ENCODE measurements around the gene KIFC1. TPM values are rescaled to one million over a fixed set of nuclear protein-coding genes. Genes with fewer than 3 reads are reported as not detected.

KIFC1 gene
- total and polyA plus RNA-seq, 8 donors, result 5.8 to 73.6 (median 36.6) TPM

- no peaks in the 10 kb centered on the region for H3K9me3 ChIP-seq
- intact Hi-C loops (cut with DNase I), result no loop called here
- DNase-seq, result no peak
- ATAC-seq, result no peak
- peak overlapping the region in 1 of 2 donors; percentile 51 for H3K27ac ChIP-seq
- no peaks in the 10 kb centered on the region for H3K27me3 ChIP-seq
- no peak for TF ChIP-seq CTCF (IDR thresholded peaks at IDR 0.05)
- H3K4me3 ChIP-seq, result no peak overlapping the region
- peaks cover 12 to 66% of the 10 kb centered on the region in 2 donors for H3K4me1 ChIP-seq
- no peaks in the 10 kb centered on the region for H3K36me3 ChIP-seq
Observed at GRCh38 chr6:33429750-33430052, 38.1 kb downstream of the KIFC1 start.

GRCh38 chr6:33430334-33430733 lies 38.7 kb downstream of the KIFC1 start:
- no peaks in the 10 kb centered on the region for H3K9me3 ChIP-seq
- intact Hi-C loops (cut with DNase I), result no loop called here
- peaks cover 0 to 4% of the 10 kb centered on the region in 2 donors for H3K36me3 ChIP-seq
- H3K27ac ChIP-seq, result no peak overlapping the region
- DNase-seq, result no peak
- peaks cover 9 to 60% of the 10 kb centered on the region in 2 donors for H3K4me1 ChIP-seq
- ATAC-seq, result no peak
- no peak overlapping the region for H3K4me3 ChIP-seq
- H3K27me3 ChIP-seq, result no peaks in the 10 kb centered on the region
- TF ChIP-seq CTCF (IDR thresholded peaks at IDR 0.05), result no peak

- Histone ChIP-seq H3K9me3 (no peaks in the 10 kb centered on the region), H3K36me3 (peaks cover 0 to 13% of the 10 kb centered on the region in 2 donors), H3K4me3 (no peak overlapping the region), H3K27me3 (no peaks in the 10 kb centered on the region), H3K4me1 (peaks cover 9 to 57% of the 10 kb centered on the region in 2 donors), H3K27ac (no peak overlapping the region)
- no peak for TF ChIP-seq CTCF (IDR thresholded peaks at IDR 0.05)
- peak in 1 of 4 donors; percentile 67 for DNase-seq
- intact Hi-C loops (cut with DNase I), result no loop called here
- ATAC-seq, result no peak
Observed at GRCh38 chr6:33430991-33431879, 39.6 kb downstream of the KIFC1 start.

- no peaks in the 10 kb centered on the region for H3K9me3 ChIP-seq
- peaks cover 0 to 19% of the 10 kb centered on the region in 2 donors for H3K36me3 ChIP-seq
- H3K4me3 ChIP-seq, result no peak overlapping the region
- ATAC-seq, result no peak
- no peak for DNase-seq
- no peak for TF ChIP-seq CTCF (IDR thresholded peaks at IDR 0.05)
- peaks cover 6 to 49% of the 10 kb centered on the region in 2 donors for H3K4me1 ChIP-seq
- no peaks in the 10 kb centered on the region for H3K27me3 ChIP-seq
- no peak overlapping the region for H3K27ac ChIP-seq
- intact Hi-C loops (cut with DNase I), result no loop called here
Observed at GRCh38 chr6:33431880-33432541, 40.4 kb downstream of the KIFC1 start.

GRCh38 chr6:33432546-33432945 lies 40.9 kb downstream of the KIFC1 start:
- H3K4me1 ChIP-seq, result peaks cover 4 to 44% of the 10 kb centered on the region in 2 donors
- no peak overlapping the region for H3K27ac ChIP-seq
- no peak for TF ChIP-seq CTCF (IDR thresholded peaks at IDR 0.05)
- H3K36me3 ChIP-seq, result peaks cover 0 to 25% of the 10 kb centered on the region in 2 donors
- H3K27me3 ChIP-seq, result no peaks in the 10 kb centered on the region
- no peak overlapping the region for H3K4me3 ChIP-seq
- intact Hi-C loops (cut with DNase I), result no loop called here
- DNase-seq (no peak), ATAC-seq (no peak)
- H3K9me3 ChIP-seq, result no peaks in the 10 kb centered on the region
